GM12878 (cell line): ENCODE results near the gene B4GALT3. TPM values are rescaled to one million over a fixed set of nuclear protein-coding genes. Genes with fewer than 3 reads are reported as not detected.

Experiments
- ATAC-seq: fragments of 200-7000 bp; cut with Tn5 transposase; 3 replicates; pipeline ENCODE4 v1.9.1; 2020; ENCODE audit warnings: mild to moderate bottlenecking, moderate library complexity
- BruUV-seq: library from RNA; stranded (reverse); fragments of 400-500 nt; replicated peaks from 2 replicates; lab custom pipeline; 2021; lab: Mats Ljungman, UMichigan
- CTCF ChIA-PET: fragments of 300-600 bp; sonication (Branson Sonifier 250); formaldehyde crosslinking; extraction: SDS; loops from one replicate; lab custom pipeline; 2021; ENCODE audit warnings: inconsistent platforms; lab: Yijun Ruan, JAX
- POLR2A ChIA-PET: fragments of 350-600 bp; formaldehyde crosslinking; extraction: SDS; loops from one replicate; lab custom pipeline; 2021; ENCODE audit warnings: inconsistent platforms; lab: Charles Lee
- RAD21 ChIA-PET: fragments of 300-600 bp; sonication (Branson Sonifier 250); formaldehyde crosslinking; loops from one replicate; lab custom pipeline; 2023; ENCODE audit warnings: antibody characterized with exemption; ENCODE audit not compliant: unreplicated experiment; lab: Charles Lee
- SMC1A ChIA-PET: fragments of 300-600 bp; sonication (Branson Sonifier 250); formaldehyde crosslinking; loops from one replicate; lab custom pipeline; 2023; ENCODE audit not compliant: unreplicated experiment, uncharacterized antibody; lab: Charles Lee
- DNase-seq: peaks from one replicate; pipeline ENCODE4 v3.0.0-alpha.2; 2011; ENCODE audit warnings: low read depth, low spot score
- FAIRE-seq: peaks from 3 replicates; lab custom pipeline; 2011; peaks lifted over from hg19 to GRCh38; lab: Jason Lieb, UNC
- H2AFZ ChIP-seq: 2 replicates; pipeline ENCODE4 v1.6.0; 2011; ENCODE audit warnings: low read depth, low read length, control low read depth; ENCODE audit not compliant: control insufficient read depth
- H3K27ac ChIP-seq: 2 replicates; pipeline ENCODE4 v1.5.1; 2011; ENCODE audit warnings: control low read depth; ENCODE audit not compliant: control insufficient read depth, insufficient read depth
- H3K27me3 ChIP-seq, 2 experiments: replicated peaks in 1 of 2; 2 replicates each; pipeline versions ENCODE4 v1.6.0 to v1.6.1; 2011; ENCODE audit warnings: low read length in 1 of 2; ENCODE audit not compliant: control insufficient read depth in 2 of 2, insufficient read depth in 2 of 2
- H3K36me3 ChIP-seq, 2 experiments: 2 replicates each; pipeline ENCODE4 v1.5.1; 2011; ENCODE audit warnings: low read length in 1 of 2; ENCODE audit not compliant: control insufficient read depth in 2 of 2, insufficient read depth in 2 of 2
- H3K4me1 ChIP-seq: 2 replicates; pipeline ENCODE4 v1.6.1; 2011; ENCODE audit warnings: mild to moderate bottlenecking, low read length, moderate library complexity, mixed read lengths; ENCODE audit not compliant: control insufficient read depth, insufficient read depth
- H3K4me2 ChIP-seq: 2 replicates; pipeline ENCODE4 v1.6.0; 2011; ENCODE audit warnings: control low read depth; ENCODE audit not compliant: control insufficient read depth, insufficient read depth
- H3K4me3 ChIP-seq: fragments of 200-600 bp; sonication (generic); 2 replicates; pipeline ENCODE4 v1.5.1; 2016
- H3K79me2 ChIP-seq: 2 replicates; pipeline ENCODE4 v1.6.0; 2011; ENCODE audit warnings: low read length; ENCODE audit not compliant: control insufficient read depth, insufficient read depth
- H3K9ac ChIP-seq: 2 replicates; pipeline ENCODE4 v1.8.0; 2011; ENCODE audit warnings: low read length, control low read depth, mixed read lengths; ENCODE audit not compliant: control insufficient read depth, insufficient read depth
- H3K9me3 ChIP-seq: replicated peaks from 3 replicates; pipeline ENCODE4 v1.5.1; 2011; ENCODE audit warnings: mild to moderate bottlenecking, low read length; ENCODE audit not compliant: control insufficient read depth, insufficient read depth
- H4K20me1 ChIP-seq: 2 replicates; pipeline ENCODE4 v1.6.0; 2011; ENCODE audit not compliant: control insufficient read depth, insufficient read depth
- ASH2L ChIP-seq: fragments of 300-600, 200-600 bp; sonication (generic); IDR thresholded peaks from 2 replicates; pipeline ENCODE4 v1.6.1; 2017; ENCODE audit warnings: low read depth, mild to moderate bottlenecking, borderline replicate concordance
- BMI1 ChIP-seq: fragments of 450-650 bp; IDR thresholded peaks from 2 replicates; pipeline ENCODE4 v1.6.1; 2016; ENCODE audit warnings: mild to moderate bottlenecking, moderate library complexity, borderline replicate concordance
- NFYB ChIP-seq: IDR thresholded peaks from 2 replicates; pipeline ENCODE4 v1.6.1; 2011; ENCODE audit warnings: low read depth, mild to moderate bottlenecking, low read length, improper control_type of control experiment, moderate library complexity; ENCODE audit not compliant: insufficient read depth
- SIX5 ChIP-seq: IDR thresholded peaks from 2 replicates; pipeline ENCODE4 v1.6.1; 2011; ENCODE audit warnings: mild to moderate bottlenecking, low read depth, low read length, moderate library complexity; ENCODE audit not compliant: severe bottlenecking
- WRNIP1 ChIP-seq: IDR thresholded peaks from 2 replicates; pipeline ENCODE4 v1.6.1; 2011; ENCODE audit warnings: low read depth, low read length, improper control_type of control experiment, borderline replicate concordance
- ZBTB40 ChIP-seq: fragments of 450-650 bp; IDR thresholded peaks from 2 replicates; pipeline ENCODE4 v1.6.1; 2016; ENCODE audit warnings: mild to moderate bottlenecking, moderate library complexity, borderline replicate concordance
- ZNF24 ChIP-seq: fragments of 450-650 bp; IDR thresholded peaks from 2 replicates; pipeline ENCODE4 v1.6.1; 2017; ENCODE audit warnings: antibody characterized with exemption, mild to moderate bottlenecking
- WGBS: methylation state at CpG from one replicate; pipeline ENCODE4 v1.1.6; 2016; ENCODE audit warnings: low lambda C conversion rate; ENCODE audit not compliant: insufficient replicate concordance, insufficient coverage; ENCODE audit errors: missing lambda C conversion rate; 5-methylcytosine and 5-hydroxymethylcytosine counted together
- in situ Hi-C: fragments of 300-500 bp; cut with MboI; formaldehyde crosslinking; loops from 9 replicates; pipeline ENCODE4 v1.14.3; 2018; ENCODE audit warnings: mixed read lengths
- intact Hi-C: fragments of 100-400 bp; cut with micrococcal nuclease; formaldehyde crosslinking; loops from one replicate; pipeline ENCODE4 v1.14.2; 2022; ENCODE audit not compliant: unreplicated experiment
- polyA plus RNA-seq, 11 experiments: library from polyadenylated mRNA; depleted of rRNA in 4 of 11; unstranded in 6 of 11; stranded (reverse) in 5 of 11; fragments of >200 nt; fragmentation: Nextera tagmentation in 4 of 11; fragmentation: Illumina TruSeq in 1 of 11; extraction: Ambion mirVana in 4 of 11; extraction: Trizol in 1 of 11; gene quantifications; 1 replicate in 1 of 11; 2 replicates in 10 of 11; pipeline versions ENCODE4 v1.2.1 to v1.2.3, GENCODE V29; 2011 to 2016; ENCODE audit warnings: inconsistent platforms in 2 of 11, missing spikeins in 2 of 11, low read depth in 1 of 11
- total RNA-seq, 4 experiments: library from RNA; depleted of rRNA in 3 of 4; stranded (reverse); fragments of >200 nt in 3 of 4; fragmentation: Illumina TruSeq in 1 of 4; extraction: Trizol in 1 of 4; gene quantifications; 2 replicates each; pipeline versions ENCODE4 v1.2.1 to v1.2.3, GENCODE V29; 2013 to 2021

The B4GALT3 gene
- total and polyA plus RNA-seq, 10 of the 15 experiments (the other 5 are each of a cell fraction or from before 2014, with no cell fraction given), result 27.1 to 58.9 (median 42.6) TPM

DNA sequence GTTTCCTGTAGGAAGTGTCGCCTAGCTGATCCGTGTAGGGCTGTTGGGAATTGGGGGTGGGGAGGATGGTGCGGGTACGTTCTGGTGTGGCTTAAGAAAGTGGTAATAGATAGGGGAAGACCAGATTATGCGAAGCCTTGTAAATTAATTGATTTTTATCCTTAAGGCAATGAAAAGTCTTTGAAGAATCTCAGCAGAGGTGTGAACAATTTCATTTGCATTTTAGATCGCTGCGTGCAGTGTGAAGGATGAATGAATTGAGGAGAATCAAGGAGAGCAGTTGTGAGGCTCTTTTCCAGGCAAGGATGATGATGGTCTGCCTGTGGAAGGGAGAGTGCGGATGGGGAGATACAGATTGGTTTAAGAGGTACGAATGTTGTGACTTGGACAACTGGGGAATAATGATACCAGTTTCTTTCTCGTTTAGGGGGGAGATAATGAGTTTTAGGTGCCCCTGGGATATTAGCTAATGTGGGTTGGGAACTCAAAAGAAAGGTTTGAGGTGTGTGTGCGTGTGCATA, 44.0 kb downstream of the B4GALT3 start:
- Histone ChIP-seq H3K4me1 (peaks cover 3% of the 10 kb centered on the region), H2AFZ (peak overlapping the region; percentile 92), H3K79me2 (peaks cover 47% of the 10 kb centered on the region), H3K9me3 (no peaks in the 10 kb centered on the region), H4K20me1 (no peaks in the 10 kb centered on the region; the same call in 1 of the 2 replicates), H3K27ac (peak overlapping the region; percentile 79), H3K36me3 (peaks cover 0 to 12% of the 10 kb centered on the region in 2 experiments; a peak in 2 of 4 replicates), H3K4me3 (peak overlapping the region; percentile 93), H3K4me2 (peak overlapping the region; percentile 88), H3K27me3 (no peaks in the 10 kb centered on the region), H3K9ac (peak overlapping the region; percentile 94)
- TSS peak; percentile 85 for BruUV-seq
- 6% methylated on average over 11 of the region's 11 CpGs for WGBS
- ChIA-PET SMC1A (interaction anchor here (0.7 to 4.3 kb wide), 19 partner anchors 12 to 298 kb away, joined by 3 to 19 read pairs (median 4); partner anchors contain the start of genes ARHGAP30, NIT1, PFDN2 and UFC1), POLR2A (interaction anchor here (1.0 to 3.7 kb wide), 13 partner anchors 15 to 94 kb away, joined by 3 to 24 read pairs (median 5); partner anchors contain the start of genes ARHGAP30, NIT1, PFDN2 and PPOX), CTCF (interaction anchor here (0.7 to 2.8 kb wide), 16 partner anchors 16 to 144 kb away, joined by 3 to 14 read pairs (median 4); partner anchors contain the start of genes ARHGAP30, NIT1, PFDN2 and PPOX), RAD21 (interaction anchor here (1.0 to 2.7 kb wide), 11 partner anchors 14 to 136 kb away, joined by 3 to 11 read pairs (median 5); partner anchors contain the start of genes ARHGAP30, NIT1, PFDN2 and PPOX)
- DNase-seq (no peak), FAIRE-seq (no peak), ATAC-seq (peak; percentile 12)
- TF ChIP-seq ZNF24 (peak; percentile 68; the same call in 1 of the 2 replicates), NFYB (no peak), BMI1 (0 out of 2 replicates have a peak, but pooled peaks have one; percentile 5), ZBTB40 (0 out of 2 replicates have a peak, but pooled peaks have one; percentile 6), SIX5 (no peak), WRNIP1 (0 out of 2 replicates have a peak, but pooled peaks have one; percentile 1), ASH2L (0 out of 2 replicates have a peak, but pooled peaks have one; percentile 11)
- in situ Hi-C loops, result no loop called here
- intact Hi-C loops, result loop anchor here (2.0 kb wide), 1 partner anchor 62 kb away; no protein-coding TSS in a partner anchor
